GM19395 (cell line): Measurements from ENCODE around the gene MTMR8.
"Not testable (repeated sequence)": the region's sequence is repeated elsewhere in the genome, so short reads cannot be mapped to it uniquely, and the experiment has no call there.

Experiments used
- ATAC-seq: cut with Tn5 transposase; IDR thresholded peaks from one replicate; pipeline ENCODE4 v1.9.1; 2021; ENCODE audit warnings: mild to moderate bottlenecking, moderate library complexity; ENCODE audit not compliant: unreplicated experiment

Gene MTMR8

GRCh38 chrX:64394874-64395567 is at the start of gene MTMR8:
TSS of gene MTMR8 (minus strand) at chrX:64395452. CDS start at chrX:64395363, 89 bp downstream.
- ATAC-seq = peak; percentile 98

GRCh38 chrX:64439551-64439950 is 44.3 kb upstream of the MTMR8 start:
- ATAC-seq = no peak

DNA sequence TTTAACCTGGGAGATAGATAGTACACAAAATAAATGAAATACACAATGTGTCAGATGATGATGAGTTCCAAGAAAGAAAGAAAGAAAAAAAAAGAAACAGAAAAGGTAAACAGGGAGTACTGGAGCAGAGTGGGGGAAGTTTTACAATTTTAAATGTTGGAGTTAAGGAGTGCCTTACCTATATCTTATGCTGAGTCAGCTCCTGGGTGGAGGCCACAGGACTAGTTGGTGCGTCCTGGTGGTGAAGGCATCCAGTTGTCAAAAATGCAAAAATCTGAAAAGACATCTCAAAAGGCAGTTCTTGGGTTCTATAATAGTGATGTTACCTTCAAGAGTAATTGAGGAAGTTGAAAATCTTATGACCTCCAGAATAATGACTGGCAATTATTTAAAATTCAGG is 42.4 kb upstream of the MTMR8 start:
- ATAC-seq = no peak

GRCh38 chrX:64437218-64437617 is 42.0 kb upstream of the MTMR8 start:
- no peak for ATAC-seq

DNA sequence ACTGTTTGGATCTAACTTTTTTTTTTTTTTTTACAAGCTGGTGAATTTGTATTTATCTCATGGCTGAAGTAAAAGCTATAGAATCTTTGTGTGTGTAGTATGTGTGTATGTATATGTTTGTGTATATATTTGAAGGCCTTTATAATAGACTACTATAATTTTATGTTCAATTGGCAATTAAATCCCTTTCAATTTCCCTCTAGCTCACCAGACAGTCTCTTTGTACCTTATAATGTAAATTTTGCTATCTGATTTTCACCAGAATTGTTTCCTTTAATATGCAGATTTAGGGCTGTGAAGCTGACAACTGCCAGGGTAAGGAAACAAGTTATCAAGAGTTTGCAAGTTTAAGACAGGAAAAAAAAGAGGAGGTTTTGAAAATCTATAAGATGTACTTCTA is 33.1 kb upstream of the MTMR8 start:
- ATAC-seq = no peak

- peak; percentile 90 for ATAC-seq
Observed at GRCh38 chrX:64427787-64428186, 32.5 kb upstream of the MTMR8 start.

DNA sequence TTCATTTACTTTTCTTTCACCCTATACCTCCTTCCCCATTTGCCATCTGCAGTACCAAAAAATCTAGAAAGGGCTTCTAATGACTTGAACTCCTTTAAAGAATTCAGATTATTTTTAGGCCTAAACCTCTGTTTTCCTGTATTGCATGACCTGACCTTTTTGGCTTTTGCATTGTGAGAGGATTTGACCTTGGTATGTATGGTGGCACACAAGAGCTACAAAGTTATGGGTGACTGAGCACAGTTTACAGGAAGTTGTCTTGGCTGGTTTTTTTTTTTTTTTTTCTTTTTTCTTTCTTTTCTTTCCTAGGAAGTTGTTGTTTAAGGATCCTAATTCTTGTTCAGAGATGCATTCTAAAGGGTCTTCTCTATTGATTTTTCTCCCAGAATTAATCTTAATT is 32.0 kb upstream of the MTMR8 start:
- ATAC-seq = peak; percentile 79

GRCh38 chrX:64409730-64410129 is 14.5 kb upstream of the MTMR8 start:
- not testable (repeated sequence) for ATAC-seq

DNA sequence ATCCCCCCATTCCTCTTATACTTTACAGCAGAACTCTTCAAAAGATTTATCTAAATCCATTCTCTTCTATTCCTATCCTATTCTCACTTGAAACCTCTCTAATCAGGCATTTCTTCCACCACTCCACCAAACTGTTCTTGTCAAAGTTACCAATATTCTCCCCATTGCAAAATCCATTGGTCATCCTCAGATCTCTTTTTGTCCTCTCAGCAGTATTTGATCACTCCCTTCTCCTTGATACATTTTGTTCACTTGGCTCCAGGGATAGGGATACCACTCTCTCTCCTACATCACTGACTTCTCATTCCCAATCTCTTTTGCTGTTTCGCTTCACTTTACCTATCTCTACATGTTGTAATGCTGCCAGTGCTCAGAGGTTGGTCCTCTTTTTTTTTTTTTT is 2.8 kb upstream of the MTMR8 start:
- ATAC-seq = no peak

DNA sequence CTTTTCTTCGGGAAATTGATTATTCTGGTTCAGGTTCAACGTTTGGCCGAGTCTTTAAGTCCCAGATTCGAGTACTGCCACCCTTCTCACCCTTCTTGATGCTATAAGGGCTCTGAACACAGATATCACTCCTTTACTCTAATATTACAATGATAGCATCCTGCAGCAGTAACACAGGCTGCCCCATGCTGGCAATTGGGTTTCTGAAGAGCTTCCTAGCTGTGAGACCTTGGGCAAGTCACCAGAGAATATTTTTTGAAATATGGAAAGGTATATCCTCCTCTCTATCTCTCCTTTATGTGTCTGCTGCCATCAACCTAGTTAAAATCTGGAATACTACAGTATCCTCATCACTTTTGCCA is 297 bp upstream of the MTMR8 start:
- peak; percentile 37 for ATAC-seq

DNA sequence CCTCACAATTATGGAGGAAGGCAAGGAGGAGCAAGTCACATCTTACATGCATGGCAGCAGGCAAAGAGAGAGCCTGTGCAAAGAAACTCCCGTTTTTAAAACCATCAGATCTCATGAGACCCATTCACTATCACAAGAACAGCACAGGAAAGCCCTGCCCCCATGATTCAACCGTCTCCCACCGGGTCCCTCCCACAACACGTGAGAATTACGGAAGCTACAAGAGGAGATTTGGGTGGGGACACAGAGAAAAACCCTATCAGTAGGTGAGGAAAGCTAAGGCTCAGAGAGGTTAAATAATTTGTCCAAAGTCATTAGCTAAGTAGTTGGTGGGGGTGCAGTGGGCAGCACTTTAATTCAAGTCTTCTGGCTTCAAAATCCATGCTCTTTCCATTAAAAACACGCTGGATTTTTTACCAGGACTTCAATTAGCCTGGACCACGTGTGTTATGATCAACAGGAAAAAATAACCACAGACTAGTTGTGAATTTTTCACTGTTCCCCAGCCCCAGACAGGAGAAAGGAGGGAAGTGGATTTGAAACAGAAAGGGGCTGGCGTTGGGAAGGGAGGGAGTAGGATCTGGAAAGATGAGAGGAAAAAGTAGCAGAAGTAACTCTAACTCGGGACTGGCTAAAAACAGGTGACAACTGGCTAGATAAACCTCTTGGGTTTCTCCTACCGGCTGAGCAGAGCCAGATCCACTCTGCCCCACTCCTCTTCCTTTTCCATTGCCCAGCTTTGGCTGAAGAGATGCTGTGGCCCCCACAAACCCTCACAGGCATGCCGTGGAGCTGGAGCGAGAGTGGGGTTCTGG is 986 bp downstream of the MTMR8 start:
- peak; percentile 26 for ATAC-seq

- ATAC-seq = no peak
Observed at GRCh38 chrX:64389489-64389888, 5.8 kb downstream of the MTMR8 start.

- not testable (repeated sequence) for ATAC-seq
Observed at GRCh38 chrX:64380789-64381188, 14.5 kb downstream of the MTMR8 start.

DNA sequence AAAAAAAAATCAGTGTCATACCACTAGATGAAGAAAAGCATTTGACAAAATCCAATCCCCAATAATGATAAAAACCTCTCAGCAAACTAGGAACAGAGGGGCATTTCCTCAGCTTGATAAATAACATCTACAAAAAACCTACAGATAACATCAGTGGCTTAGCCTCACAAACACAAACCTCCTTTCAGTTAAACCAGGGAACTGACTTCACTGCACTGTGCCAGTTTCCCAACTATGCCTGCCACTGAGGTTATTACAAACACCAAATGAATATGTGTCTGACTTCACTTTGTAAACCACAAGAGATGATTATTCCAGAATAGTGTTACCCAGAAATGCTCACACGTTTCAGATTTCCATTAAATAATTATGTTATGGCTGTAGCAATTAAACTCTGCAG is 15.3 kb downstream of the MTMR8 start:
- ATAC-seq = no peak

GRCh38 chrX:64377753-64378152 is 17.5 kb downstream of the MTMR8 start:
- ATAC-seq = no peak

- no peak for ATAC-seq
Observed at GRCh38 chrX:64352081-64352480, 43.2 kb downstream of the MTMR8 start.

DNA sequence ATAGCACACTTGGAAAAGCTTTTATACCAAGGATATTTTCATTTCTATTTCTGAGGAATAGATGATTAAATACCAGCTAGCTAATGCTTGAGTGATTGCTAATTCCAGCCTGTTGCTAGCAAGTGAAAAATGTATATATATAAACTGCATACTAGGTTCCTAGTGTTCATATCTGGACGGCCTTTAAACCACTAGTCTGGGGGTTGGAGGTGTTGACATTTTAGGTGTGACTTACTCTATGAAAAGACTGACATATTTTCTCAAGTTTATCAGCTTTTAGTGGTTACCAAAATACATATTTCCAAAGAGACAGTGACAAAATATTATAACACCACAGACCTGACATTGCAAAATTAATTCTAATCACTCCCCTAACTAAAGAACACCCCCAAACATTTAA is 44.7 kb downstream of the MTMR8 start:
- ATAC-seq = no peak

DNA sequence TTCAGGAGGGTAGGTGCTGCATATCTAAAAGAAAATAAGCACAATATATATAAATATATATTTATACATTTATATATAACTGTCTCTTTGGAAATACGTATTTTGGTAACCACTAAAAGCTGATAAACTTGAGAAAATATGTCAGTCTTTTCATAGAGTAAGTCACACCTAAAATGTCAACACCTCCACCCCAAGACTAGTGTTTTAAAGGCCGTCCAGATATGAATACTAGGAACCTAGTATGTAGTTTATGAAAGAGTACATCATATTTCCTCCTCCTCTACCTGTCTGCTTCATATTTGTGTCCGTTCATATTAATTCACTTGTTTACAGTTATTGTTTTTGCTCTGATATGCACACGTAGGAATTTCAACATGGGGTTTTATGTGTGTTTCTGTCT is 45.2 kb downstream of the MTMR8 start:
- no peak for ATAC-seq

DNA sequence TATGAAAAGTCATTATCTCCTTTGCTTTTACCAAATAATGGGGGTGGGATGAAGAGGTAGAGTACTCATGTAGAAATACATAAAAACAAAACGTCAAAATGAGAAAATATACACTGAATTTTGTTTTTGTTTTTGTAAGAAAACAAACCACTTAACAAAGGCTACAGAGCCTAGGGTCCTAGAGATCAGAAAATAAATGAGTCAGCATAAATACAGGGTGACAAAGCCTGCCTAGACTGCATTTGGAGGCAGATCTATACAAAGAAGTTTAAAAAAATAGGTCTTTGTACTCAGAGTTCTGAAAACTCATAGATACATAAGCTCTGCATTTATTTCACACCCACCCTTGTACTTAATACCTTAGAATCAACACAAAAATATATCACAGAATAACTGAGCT is 52.4 kb downstream of the MTMR8 start:
- ATAC-seq = no peak

DNA sequence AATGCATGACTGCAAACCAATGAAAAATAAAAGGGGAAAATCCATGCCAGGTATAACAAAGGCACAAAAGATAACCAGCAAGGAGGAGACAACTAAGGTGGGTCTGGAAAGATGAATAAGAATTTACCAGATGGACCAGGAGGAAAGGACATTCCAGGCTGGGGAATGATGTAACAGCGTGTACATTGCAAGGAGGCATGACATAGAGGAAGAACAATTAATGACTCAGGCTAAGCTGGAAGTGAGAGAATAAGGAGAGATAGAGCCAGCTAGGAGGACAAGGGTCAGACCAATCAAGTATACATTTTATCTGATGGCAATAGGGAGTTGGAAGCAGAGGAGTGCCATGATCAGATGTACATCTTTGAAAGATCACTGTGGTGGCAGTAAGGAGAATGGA is 57.0 kb downstream of the MTMR8 start:
- ATAC-seq = no peak

GRCh38 chrX:64334467-64334866 is 60.8 kb downstream of the MTMR8 start:
- ATAC-seq = no peak

DNA sequence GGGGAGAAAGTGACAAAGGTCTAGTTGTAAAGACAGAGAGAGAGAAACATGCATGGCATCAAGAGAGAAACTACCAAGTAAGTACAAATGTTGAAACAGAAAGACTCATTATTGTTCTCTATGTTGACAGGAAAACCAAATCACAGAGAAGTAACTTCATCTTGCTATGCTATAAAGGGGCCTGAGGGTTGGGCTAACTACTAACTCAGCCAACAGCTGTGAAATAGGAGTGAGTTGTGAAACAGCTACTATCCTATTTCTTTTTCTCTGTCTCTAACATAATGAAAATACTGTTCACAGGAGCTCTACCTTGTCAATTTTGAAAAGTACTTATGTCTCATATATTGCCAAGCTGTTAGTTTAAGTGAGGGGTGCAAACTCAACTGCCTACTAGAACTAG is 65.0 kb downstream of the MTMR8 start:
- no peak for ATAC-seq
